HG03432 (cell line): ENCODE results near the gene PIP5K1C.
"Not testable (repeated sequence)": the region's sequence is repeated elsewhere in the genome, so short reads cannot be mapped to it uniquely, and the experiment has no call there.

ENCODE experiments used
- ATAC-seq: cut with Tn5 transposase; IDR thresholded peaks from one replicate; pipeline ENCODE4 v1.9.1; 2021; ENCODE audit warnings: mild to moderate bottlenecking, moderate library complexity; ENCODE audit not compliant: unreplicated experiment

PIP5K1C gene

GRCh38 chr19:3647102-3647501 is 53.2 kb downstream of the PIP5K1C start:
- not testable (repeated sequence) for ATAC-seq

- no peak for ATAC-seq
Observed at GRCh38 chr19:3646336-3647092, 53.8 kb downstream of the PIP5K1C start.

- no peak for ATAC-seq
Observed at GRCh38 chr19:3645726-3646125, 54.5 kb downstream of the PIP5K1C start.

GRCh38 chr19:3645067-3645396 is 55.2 kb downstream of the PIP5K1C start:
- no peak for ATAC-seq

GRCh38 chr19:3644351-3645066 is 55.8 kb downstream of the PIP5K1C start:
- no peak for ATAC-seq

- no peak for ATAC-seq
Observed at GRCh38 chr19:3643674-3644313, 56.5 kb downstream of the PIP5K1C start.

DNA sequence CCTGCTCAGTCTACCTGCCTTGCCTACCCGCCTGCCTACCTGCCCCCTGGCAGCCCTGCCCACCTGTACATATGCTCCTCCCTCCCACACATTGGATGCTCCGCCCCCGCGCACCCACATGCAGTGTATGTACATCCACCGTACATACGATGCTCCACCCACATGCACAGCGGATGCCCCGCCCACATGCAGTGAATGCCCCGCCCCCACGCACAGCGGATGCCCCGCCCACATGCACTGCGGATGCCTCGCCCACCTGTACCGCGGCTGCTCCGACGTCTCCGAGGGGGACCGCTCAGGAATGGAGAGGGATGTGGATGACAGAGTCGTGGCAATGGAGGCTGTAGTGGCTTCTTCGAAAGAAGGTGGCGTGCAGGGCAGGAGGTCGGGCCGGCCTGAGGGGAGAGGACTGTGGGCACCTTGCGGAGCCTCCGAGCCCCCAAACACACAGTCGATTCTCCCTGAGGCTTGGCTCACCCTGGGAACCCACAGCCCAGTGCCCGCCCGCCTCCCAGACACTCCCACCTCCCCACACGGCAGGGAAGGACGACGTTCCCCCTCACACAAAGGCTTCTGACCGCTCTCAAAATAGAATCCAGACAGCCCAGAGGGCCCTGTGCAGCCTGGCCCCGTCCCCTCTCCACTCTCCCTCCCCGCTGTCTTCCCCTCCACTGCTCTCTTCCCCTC is 57.1 kb downstream of the PIP5K1C start:
- no peak for ATAC-seq

DNA sequence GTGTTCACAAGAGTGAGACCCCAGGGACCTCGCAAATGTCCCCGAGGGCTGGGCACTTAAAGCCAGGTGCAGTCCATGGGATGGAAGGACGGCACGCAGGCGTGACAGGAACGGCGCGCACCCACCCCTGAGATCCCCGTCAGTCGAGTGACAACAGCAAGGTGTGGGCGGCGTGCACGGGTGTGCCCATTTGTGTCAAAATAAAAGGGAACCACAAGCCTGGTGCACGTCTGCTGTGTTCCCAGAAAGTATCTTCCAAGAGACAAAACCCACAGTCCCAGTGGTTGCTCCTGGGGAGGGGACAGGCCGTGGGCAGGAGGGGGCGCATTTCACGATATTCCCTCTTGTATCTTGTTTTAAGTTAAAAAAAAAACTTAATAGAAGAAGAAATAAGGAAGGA is 58.0 kb downstream of the PIP5K1C start:
- ATAC-seq, result no peak

GRCh38 chr19:3641515-3642269 is 58.6 kb downstream of the PIP5K1C start:
- no peak for ATAC-seq

- no peak for ATAC-seq
Observed at GRCh38 chr19:3639479-3639878, 60.8 kb downstream of the PIP5K1C start.

GRCh38 chr19:3638208-3639193 is 61.8 kb downstream of the PIP5K1C start:
- ATAC-seq, result no peak

DNA sequence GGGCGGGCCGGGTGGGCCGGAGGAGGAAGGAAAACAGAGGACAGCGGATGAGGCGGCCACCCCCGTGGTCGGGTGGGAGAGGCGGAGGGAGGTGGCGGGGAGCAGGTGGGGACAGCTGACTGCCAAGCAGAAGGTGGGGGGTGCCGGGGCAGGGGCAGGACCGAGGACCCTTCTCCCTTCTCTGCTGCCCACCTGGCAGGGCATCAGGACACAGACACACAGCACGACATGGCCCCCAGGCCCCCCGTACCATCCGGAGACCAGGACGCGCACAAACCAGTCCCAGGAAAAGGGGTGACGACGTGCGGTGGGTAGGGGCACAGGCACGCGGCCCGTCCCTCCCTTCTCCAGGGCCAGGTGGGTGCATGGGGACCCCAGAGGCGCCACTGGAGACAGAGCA is 62.6 kb downstream of the PIP5K1C start:
- ATAC-seq, result no peak

DNA sequence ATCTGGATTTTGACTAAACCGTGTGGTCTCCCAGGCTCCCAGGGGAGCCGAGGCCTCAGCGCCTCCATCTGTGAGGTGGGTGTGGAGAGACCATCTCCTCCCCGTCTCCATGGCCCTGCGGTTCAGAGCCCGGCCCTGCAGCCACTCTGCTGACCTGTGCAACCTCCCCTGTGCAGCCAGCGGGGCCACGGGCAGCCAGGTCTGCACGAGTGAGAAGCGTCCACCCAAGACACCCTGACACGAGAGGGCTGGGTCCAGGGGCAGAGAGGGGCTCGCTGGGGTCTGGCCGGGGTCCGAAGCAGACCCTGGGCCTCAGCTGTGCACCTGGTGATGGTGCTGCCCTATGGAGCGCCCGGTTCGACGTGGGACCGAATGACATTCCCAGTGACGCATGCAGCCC is 63.3 kb downstream of the PIP5K1C start:
- ATAC-seq, result no peak

- no peak for ATAC-seq
Observed at GRCh38 chr19:3636506-3636905, 63.8 kb downstream of the PIP5K1C start.

DNA sequence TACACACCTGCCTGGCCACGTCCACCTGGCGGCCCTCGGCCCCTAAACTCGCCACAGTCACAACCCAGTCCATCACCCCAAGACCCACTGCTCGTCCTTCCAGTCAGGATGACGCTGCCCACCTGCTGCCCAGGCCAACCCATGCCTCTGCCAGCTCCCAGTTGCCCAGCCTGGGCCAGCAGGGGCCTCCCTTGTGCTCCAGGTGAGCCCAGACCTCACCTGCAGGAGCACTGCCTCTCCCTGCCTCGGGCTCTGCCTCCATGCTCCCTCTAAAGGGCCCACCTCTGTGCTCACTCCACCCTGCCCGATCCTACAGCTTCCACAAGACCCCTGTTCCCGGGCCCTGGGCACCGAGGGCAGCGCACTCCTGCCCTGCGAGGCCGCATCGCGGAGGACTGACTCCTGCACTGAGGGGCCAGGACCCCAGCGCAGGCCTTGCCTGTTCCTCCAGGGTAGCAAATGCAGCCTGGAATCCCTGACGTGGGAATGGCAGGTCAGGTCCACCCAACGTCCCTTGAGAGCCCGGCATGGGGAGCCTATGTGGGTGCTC is 65.7 kb downstream of the PIP5K1C start:
- no peak for ATAC-seq

DNA sequence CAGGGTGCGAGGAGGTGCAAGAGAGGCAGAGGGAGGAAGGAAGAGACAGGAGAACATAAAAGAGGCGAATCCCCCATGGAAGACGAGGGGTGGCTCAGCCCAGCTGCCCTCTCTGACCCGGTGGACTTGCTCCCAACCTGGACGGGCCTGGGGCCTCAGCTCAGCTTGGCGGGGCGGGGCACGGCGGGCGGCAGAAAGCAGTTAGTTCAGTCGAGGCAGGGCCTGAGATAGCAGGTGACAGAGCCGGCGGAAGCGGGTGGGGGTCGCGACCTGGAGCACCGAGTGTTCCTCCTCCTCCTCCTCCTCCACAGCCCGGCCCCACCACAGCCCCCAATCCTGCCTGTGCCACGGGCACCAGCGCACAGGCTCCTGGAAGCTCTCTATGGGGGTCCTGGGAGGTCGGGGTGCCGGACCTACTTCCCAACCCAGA is 66.7 kb downstream of the PIP5K1C start:
- ATAC-seq, result no peak

DNA sequence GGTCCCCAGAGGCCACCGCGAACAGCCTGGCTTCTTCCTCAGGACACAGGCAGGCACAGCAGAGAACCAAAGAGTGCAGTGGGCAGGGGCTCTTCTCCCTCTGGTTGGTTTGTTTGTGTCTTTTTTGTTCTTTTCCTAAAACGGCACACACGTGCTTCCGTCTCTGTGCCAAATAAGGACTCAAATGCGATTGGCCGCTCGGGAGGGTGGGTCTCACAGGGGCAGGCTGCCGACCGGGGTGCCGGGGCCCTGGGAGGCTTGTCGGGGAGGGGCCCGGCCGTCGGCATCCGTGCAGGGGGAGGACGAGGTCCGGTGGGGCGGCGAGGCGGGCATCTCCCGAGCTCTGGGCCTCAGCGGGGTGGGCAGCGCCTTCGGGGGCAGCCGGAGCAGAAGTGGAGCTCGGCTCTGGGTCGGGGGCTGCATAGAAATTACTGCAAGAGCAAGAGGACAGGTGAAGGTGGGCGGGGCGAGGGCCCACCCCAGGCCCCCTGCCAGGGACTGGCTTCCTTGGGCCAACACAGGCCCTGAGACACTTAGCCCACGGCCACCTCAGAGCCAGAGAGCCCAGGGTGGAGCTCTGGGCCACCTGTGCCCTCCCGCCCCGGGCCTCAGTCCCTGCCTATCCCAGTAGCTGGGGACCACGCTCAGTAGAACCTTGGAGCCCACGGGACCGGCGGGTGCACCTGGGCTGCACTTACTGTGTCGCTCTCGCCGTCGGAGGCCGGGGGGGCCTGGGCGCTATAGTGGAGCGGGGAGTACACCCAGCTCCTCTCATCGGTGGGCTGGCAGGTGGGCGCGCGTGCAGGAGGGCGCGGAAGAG is 67.3 kb downstream of the PIP5K1C start:
- no peak for ATAC-seq

DNA sequence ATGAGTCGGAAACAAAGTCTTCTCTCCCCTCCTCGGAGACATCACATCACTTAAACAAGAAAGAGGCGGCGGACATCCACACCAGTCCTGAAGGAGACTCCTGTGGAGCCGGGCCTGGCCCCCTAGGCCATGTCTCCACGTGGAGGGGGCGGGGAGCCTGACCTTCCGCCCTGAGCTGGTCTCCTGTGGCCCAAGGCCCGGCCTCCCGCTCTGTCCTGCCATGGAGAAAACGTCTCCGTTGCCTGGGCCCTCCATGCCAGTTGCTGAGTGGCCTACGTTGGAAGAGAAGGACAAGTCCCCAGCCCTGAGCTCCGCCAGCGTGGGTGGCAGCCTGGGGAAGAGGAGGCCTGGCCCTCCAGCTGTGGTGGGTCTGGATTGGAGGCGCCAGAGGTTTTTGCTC is 68.2 kb downstream of the PIP5K1C start:
- ATAC-seq, result no peak
